ENCODE measurements around the gene IL18BP. TPM values are rescaled to one million over a fixed set of nuclear protein-coding genes. Genes with fewer than 3 reads are reported as not detected.

IL18BP gene
- total and polyA plus RNA-seq, 2 donors (not counting 1 experiment from before 2014, with no cell fraction given), result 25.9 to 37.3 TPM

- ChIA-PET POLR2A (no interaction called here), CTCF (no interaction called here)
- no peaks in the 10 kb centered on the region for H3K9me3 Mint-ChIP-seq (ENCODE audit: insufficient read depth)
- Histone ChIP-seq H3K9me3 (ENCODE audit: control extremely low read depth in 1 of 3, control insufficient read depth in 2 of 3, insufficient read depth in 1 of 3, low read length in 2 of 3) (peaks cover 0 to 5% (median 0%) of the 10 kb centered on the region in 3 donors), H3K4me1 (ENCODE audit: control insufficient read depth in 2 of 2, insufficient read depth in 2 of 2, low read length in 2 of 2) (peaks cover 53 to 80% of the 10 kb centered on the region in 2 donors), H3K79me2 (ENCODE audit: control insufficient read depth, insufficient read depth, low read length) (peaks cover 15% of the 10 kb centered on the region), H4K20me1 (ENCODE audit: control insufficient read depth, insufficient read depth, low read length, poor library complexity, severe bottlenecking) (no peaks in the 10 kb centered on the region), H3K9ac (ENCODE audit: low read length) (no peak overlapping the region), H3K27me3 (replicated peaks in 1 of 4; ENCODE audit: control extremely low read depth in 1 of 4, control insufficient read depth in 3 of 4, insufficient read depth in 4 of 4, low read length in 3 of 4) (no peaks in the 10 kb centered on the region), H2AFZ (ENCODE audit: insufficient read depth, low read depth, low read length, poor library complexity, severe bottlenecking) (no peak overlapping the region), H3K36me3 (replicated peaks in 1 of 2; ENCODE audit: control extremely low read depth in 1 of 2, control insufficient read depth in 1 of 2, extremely low read depth in 1 of 2, insufficient read depth in 2 of 2, low read length in 1 of 2) (peaks cover 0 to 7% of the 10 kb centered on the region in 2 experiments), H3K4me3 (ENCODE audit: control extremely low read depth in 1 of 5, extremely low read depth in 1 of 5, insufficient read depth in 1 of 5, low read depth in 2 of 5, low read length in 4 of 5) (no peak overlapping the region), H3K4me2 (replicated peaks; ENCODE audit: low read depth, low read length, poor library complexity, severe bottlenecking) (no peak overlapping the region), H3K27ac (ENCODE audit: low read length in 2 of 2) (no peak overlapping the region)
- H3K4me1 Mint-ChIP-seq, result peaks cover 72% of the 10 kb centered on the region
- DNase-seq (no peak), ATAC-seq (ENCODE audit: low read depth) (no peak)
- WGBS (ENCODE audit: insufficient coverage), result no CpG with 5 or more reads among the region's 3 CpGs
- intact Hi-C loops (cut with micrococcal nuclease), result no loop called here
- TF ChIP-seq EZH2 (IDR thresholded peaks at IDR 0.05; ENCODE audit: borderline replicate concordance, insufficient read depth, low read depth, low read length, poor library complexity, severe bottlenecking) (no peak), CTCF (IDR thresholded peaks at IDR 0.05) (no peak)
- H3K27ac Mint-ChIP-seq, result peak overlapping the region; percentile 23
- H3K27me3 Mint-ChIP-seq, result no peaks in the 10 kb centered on the region
- no peak overlapping the region for H3K4me3 Mint-ChIP-seq
Observed at GRCh38 chr11:71995726-71996291, 2.9 kb upstream of the IL18BP start.

GRCh38 chr11:71996517-71996916, 2.2 kb upstream of the IL18BP start:
- CTCF ChIA-PET, result interaction anchor here (0.8 kb wide), 1 partner anchor 18 kb away, joined by 3 read pairs; no protein-coding TSS in a partner anchor
- Histone ChIP-seq H3K36me3 (replicated peaks in 1 of 2; ENCODE audit: control extremely low read depth in 1 of 2, control insufficient read depth in 1 of 2, extremely low read depth in 1 of 2, insufficient read depth in 2 of 2, low read length in 1 of 2) (peaks cover 0 to 9% of the 10 kb centered on the region in 2 experiments), H3K27ac (ENCODE audit: low read length in 2 of 2) (no peak overlapping the region), H3K27me3 (replicated peaks in 1 of 4; ENCODE audit: control extremely low read depth in 1 of 4, control insufficient read depth in 3 of 4, insufficient read depth in 4 of 4, low read length in 3 of 4) (no peaks in the 10 kb centered on the region), H3K9ac (ENCODE audit: low read length) (no peak overlapping the region), H2AFZ (ENCODE audit: insufficient read depth, low read depth, low read length, poor library complexity, severe bottlenecking) (no peak overlapping the region), H3K79me2 (ENCODE audit: control insufficient read depth, insufficient read depth, low read length) (peaks cover 15% of the 10 kb centered on the region), H3K4me1 (ENCODE audit: control insufficient read depth in 2 of 2, insufficient read depth in 2 of 2, low read length in 2 of 2) (peaks cover 46 to 73% of the 10 kb centered on the region in 2 donors), H3K4me2 (replicated peaks; ENCODE audit: low read depth, low read length, poor library complexity, severe bottlenecking) (no peak overlapping the region), H4K20me1 (ENCODE audit: control insufficient read depth, insufficient read depth, low read length, poor library complexity, severe bottlenecking) (no peaks in the 10 kb centered on the region), H3K4me3 (ENCODE audit: control extremely low read depth in 1 of 5, extremely low read depth in 1 of 5, insufficient read depth in 1 of 5, low read depth in 2 of 5, low read length in 4 of 5) (no peak overlapping the region), H3K9me3 (ENCODE audit: control extremely low read depth in 1 of 3, control insufficient read depth in 2 of 3, insufficient read depth in 1 of 3, low read length in 2 of 3) (peaks cover 0 to 5% (median 0%) of the 10 kb centered on the region in 3 donors)
- DNase-seq (no peak), ATAC-seq (ENCODE audit: low read depth) (no peak)
- peaks cover 66% of the 10 kb centered on the region for H3K4me1 Mint-ChIP-seq
- WGBS (ENCODE audit: insufficient coverage), result 100% methylated on average over 1 of the region's 4 CpGs
- no peaks in the 10 kb centered on the region for H3K27me3 Mint-ChIP-seq
- peak overlapping the region; percentile 1 for H3K27ac Mint-ChIP-seq
- no peak overlapping the region for H3K4me3 Mint-ChIP-seq
- intact Hi-C loops (cut with micrococcal nuclease), result no loop called here
- no peak for TF ChIP-seq EZH2 (IDR thresholded peaks at IDR 0.05; ENCODE audit: borderline replicate concordance, insufficient read depth, low read depth, low read length, poor library complexity, severe bottlenecking)
- no peak for TF ChIP-seq CTCF (IDR thresholded peaks at IDR 0.05)
- POLR2A ChIA-PET, result no interaction called here
- H3K9me3 Mint-ChIP-seq (ENCODE audit: insufficient read depth), result no peaks in the 10 kb centered on the region

Data from B cell (primary cell).